HPDE6-E6E7 (cell line): Measurements from ENCODE around the gene LINGO3.
"Not testable (repeated sequence)": the region's sequence is repeated elsewhere in the genome, so short reads cannot be mapped to it uniquely, and the experiment has no call there.

Source experiments
- DNase-seq: peaks from one replicate; pipeline ENCODE4 v3.0.0; 2011; ENCODE audit warnings: missing footprints; ENCODE audit errors: extremely low spot score

The LINGO3 gene

DNA sequence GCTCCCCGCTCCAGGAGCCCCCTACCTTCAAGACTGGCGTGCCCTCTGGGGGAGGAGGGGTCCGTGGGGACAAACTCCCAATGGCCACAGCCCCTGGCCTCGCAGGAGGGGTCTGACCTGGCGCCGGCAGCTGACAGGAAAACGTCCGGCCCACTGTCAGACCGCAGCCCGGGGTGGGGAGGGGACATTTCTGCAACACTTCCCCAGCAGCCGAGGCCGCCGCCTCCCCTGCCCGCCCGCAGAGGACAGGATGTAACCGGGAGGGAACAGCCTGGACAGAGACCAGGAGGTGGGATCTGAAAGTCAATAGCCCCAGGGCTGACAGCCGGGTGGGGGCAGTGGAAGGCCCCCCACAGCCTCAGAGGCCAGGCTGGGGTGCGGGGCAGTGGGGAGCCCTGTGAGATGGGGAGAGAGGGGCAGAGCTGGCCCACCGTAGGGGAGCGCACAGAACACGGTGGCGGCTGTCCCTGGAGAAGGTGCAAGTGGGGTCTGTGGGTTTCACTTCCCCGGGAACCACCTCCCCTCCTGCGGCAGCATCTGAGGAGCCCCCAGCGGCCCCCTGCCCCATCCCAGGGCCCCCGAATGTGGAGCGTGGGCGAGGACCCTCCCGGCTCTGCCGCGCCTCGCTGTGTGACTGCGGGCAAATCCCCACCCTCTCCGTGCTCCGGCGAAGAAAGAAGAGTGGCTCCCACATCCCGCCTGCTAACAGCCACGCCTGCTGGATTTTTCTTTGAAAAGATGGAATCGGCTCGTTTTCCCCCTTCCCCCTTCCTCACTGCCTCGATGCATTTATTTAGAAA is 25.7 kb downstream of the LINGO3 start, which contains the start of gene PEAK3:
PEAK3 (minus strand) TSS at position 114 of the 800 bp plus-strand sequence. CDS start 1,244 bp downstream, outside the sequence.
- no peak for DNase-seq

- not testable (repeated sequence) for DNase-seq
Observed at GRCh38 chr19:2281265-2282061, 26.5 kb downstream of the LINGO3 start.

DNA sequence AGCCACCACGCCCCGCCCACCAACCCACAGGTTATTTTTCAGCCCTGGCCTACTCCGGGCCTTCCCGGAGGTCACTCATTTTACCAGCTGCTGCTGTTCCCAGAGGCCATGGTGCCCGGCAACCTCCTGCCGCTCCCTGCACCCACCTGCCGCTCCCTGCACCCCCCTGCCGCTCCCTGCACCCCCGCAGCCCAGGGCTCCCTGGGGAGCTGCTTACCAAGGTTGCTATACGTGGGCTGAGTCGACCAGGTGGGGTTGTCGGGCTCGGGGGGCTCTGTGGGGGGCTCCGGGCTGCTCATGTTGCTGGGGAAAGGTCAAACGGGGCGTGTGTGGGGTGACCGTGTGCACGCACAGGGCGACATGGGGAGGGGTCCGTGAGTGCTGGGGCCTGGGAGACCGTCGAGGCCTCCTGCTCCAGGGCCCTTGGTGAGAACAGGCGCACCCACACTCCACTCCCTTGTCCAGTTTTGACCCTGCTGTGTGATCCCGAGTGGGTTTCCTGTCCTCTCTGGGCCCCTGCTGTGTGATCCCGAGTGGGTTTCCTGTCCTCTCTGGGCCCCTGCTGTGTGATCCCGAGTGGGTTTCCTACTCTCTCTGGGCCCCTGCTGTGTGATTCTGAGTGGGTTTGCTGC is 27.2 kb downstream of the LINGO3 start:
- no peak for DNase-seq

DNA sequence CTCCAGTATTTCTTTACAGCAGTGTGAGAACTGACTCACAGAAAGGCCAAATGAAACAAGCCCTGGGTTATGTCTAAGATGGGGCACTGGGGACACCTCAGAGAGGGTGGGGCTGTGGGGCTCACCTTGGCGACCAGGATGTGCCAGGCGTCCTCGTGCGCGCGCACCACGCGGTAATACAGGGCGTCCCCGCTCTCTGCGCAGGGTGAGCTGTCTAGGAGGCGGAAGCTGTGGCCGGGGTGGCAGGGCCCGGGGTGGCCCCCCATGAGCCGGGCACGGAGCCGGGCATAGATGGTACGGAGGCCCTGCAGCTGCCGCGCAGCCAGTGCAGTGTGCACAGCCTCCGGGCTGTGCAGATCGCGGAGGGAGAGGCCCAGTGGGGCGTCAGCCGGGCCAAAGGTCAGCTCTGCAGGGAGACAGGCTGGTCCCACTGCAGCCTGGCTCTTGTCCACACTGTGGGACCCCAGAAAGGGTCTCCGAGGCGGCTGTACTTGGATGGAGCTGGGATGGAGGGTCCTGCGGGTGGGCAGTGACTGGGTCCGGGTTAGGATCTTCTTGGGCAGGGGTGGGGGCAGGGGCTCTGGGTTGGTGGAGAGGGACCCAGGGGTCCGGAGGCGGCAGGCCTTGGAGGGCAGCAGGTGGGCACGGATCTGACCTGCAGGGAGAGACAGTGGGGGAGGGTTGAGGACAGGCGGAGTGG is 29.3 kb downstream of the LINGO3 start:
- DNase-seq, result no peak

GRCh38 chr19:2277138-2277537 is 30.8 kb downstream of the LINGO3 start:
- DNase-seq, result no peak

- DNase-seq, result no peak
Observed at GRCh38 chr19:2276429-2276986, 31.4 kb downstream of the LINGO3 start.

- DNase-seq, result no peak
Observed at GRCh38 chr19:2275588-2276428, 32.1 kb downstream of the LINGO3 start.

- DNase-seq, result peak; percentile 36
Observed at GRCh38 chr19:2274931-2275535, 32.9 kb downstream of the LINGO3 start.

GRCh38 chr19:2274185-2274711 is 33.7 kb downstream of the LINGO3 start:
- DNase-seq, result no peak

DNA sequence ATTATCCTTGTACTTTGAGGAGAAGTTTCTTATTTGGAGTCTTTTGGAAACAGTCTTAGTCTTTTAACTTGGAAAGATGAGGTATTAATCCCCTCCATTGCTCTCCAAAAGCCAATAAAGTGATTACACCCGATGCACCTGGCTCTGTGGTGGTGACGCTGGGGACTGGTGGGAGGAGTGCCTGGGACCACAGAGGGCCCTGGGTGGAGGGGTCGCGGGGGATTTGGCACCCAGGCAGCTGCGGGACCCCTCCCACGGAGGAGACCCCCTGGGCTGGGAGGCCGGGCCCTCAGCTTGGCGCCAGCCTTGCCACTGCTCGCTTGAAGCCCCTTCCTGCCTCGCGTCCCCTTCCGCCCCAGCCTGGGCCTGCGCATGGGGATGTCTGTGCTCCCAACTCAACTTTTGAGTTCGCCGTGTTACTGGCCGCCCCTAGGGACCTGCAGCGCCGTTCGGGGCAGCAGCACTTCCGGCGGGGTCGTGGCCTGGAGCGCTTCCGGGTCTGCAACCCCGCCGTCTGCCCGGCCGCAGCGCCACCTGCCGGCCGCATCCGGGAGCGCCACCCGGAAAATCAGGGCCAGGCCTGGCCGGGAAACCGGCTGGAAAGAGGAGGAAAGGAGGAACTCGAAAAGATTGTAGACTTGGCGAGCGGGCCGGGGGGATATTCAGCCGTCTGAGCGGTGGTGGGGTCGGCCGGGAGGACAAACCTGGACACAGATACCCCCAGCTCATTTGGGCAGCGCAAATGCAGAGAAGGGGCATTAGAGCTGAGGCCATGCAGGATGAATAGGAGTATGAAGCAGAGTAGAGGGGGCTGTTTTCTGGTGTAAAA is 34.4 kb downstream of the LINGO3 start:
- peak; percentile 61 for DNase-seq

- DNase-seq, result no peak
Observed at GRCh38 chr19:2271234-2272103, 36.5 kb downstream of the LINGO3 start.

- DNase-seq, result peak; percentile 81
Observed at GRCh38 chr19:2270423-2271233, 37.3 kb downstream of the LINGO3 start.

DNA sequence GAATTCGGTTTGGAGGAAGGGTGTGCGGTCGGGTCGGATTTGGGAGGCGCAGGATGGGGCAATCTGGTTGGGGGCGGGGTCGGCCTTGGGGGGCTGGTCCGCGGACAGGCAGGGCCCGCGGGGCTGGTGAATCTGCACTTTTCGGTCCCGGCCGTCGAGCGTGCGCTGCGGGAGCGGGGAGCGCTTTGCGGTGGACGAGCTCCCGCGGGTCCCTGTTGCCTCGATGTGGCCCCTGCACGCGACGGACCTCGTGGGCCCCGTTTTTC is 37.9 kb downstream of the LINGO3 start:
- no peak for DNase-seq

DNA sequence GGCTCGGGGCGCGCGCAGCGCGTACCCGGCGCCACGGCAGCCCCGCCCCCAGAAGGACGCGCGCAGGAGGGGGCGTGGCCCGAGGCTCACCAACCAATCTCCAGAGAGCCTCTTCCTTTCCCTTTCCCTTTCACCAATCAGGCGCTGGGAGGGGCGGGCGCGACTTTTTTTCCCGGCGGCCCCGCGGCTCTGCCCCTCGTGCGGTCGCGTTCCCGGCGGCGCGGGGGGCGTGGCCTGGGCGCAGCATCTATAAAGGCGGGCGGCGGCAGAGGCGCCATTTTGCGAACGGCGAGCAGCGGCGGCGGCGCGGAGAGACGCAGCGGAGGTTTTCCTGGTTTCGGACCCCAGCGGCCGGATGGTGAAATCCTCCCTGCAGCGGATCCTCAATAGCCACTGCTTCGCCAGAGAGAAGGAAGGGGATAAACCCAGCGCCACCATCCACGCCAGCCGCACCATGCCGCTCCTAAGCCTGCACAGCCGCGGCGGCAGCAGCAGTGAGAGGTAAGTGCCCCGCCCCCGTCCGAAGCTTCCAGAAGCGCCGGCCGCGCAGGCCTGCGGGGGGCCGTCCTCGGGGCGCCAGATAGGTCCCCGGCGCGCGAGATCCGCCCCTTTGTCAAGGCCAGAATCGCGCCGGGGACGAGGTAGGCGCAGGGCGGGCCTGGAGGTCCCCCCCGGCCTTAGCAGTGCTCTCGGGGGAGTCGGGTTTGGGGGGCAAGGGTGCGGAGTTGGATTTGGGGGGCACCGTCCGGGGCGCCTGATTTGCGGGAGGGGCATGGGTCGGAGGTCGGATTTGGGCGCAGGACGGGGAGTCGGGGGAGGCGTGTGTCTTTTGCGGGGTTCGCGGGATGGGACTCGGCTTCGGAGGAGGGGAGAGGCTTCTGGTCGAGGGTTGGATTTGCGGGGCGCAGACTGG is 38.5 kb downstream of the LINGO3 start:
- DNase-seq, result peak; percentile 97

- DNase-seq, result no peak
Observed at GRCh38 chr19:2268861-2269243, 39.1 kb downstream of the LINGO3 start.

DNA sequence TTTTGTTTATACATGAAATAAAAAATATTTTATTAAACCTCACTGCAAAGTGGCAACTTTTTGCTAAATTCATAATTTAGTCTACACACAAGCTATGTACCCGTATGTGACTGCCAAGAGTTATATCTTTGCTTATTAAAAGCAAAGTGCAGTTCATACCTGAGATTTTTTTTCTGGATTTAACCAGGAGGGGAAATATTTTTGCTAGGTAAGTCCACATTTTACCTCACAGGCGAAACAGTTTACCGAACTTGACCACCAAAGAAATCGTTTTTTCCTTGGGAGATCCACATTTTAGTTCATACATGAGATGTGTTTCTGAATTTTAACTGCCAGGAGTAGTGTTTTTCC is 39.5 kb downstream of the LINGO3 start:
- no peak for DNase-seq
